Endodermal cell (in vitro differentiated cells): ENCODE data around the gene PPP1R37. TPM values are rescaled to one million over a fixed set of nuclear protein-coding genes. Genes with fewer than 3 reads are reported as not detected.

ENCODE experiments used
- DNase-seq: peaks from one replicate; pipeline ENCODE4 v3.0.0-alpha.2; 2017
- H3K27ac ChIP-seq: 2 replicates; pipeline ENCODE4 v1.5.1; 2013; ENCODE audit warnings: mild to moderate bottlenecking, low read depth, low read length, moderate library complexity
- H3K27me3 ChIP-seq: 2 replicates; pipeline ENCODE4 v1.6.1; 2013; ENCODE audit warnings: mild to moderate bottlenecking, low read length, moderate library complexity; ENCODE audit not compliant: insufficient read depth, control insufficient read depth, poor library complexity, severe bottlenecking
- H3K36me3 ChIP-seq: 2 replicates; pipeline ENCODE4 v1.7.0; 2013; ENCODE audit warnings: mild to moderate bottlenecking, low read length, moderate library complexity; ENCODE audit not compliant: control insufficient read depth, insufficient read depth
- H3K4me1 ChIP-seq: one replicate; pipeline ENCODE4 v1.7.0; 2013; ENCODE audit warnings: low read length; ENCODE audit not compliant: control insufficient read depth, insufficient read depth
- H3K4me3 ChIP-seq: 2 replicates; pipeline ENCODE4 v1.5.1; 2013; ENCODE audit warnings: mild to moderate bottlenecking, low read length, moderate library complexity
- H3K9ac ChIP-seq: 2 replicates; pipeline ENCODE4 v1.6.1; 2013; ENCODE audit warnings: mild to moderate bottlenecking, low read length, moderate library complexity; ENCODE audit not compliant: poor library complexity, severe bottlenecking; ENCODE audit errors: extremely low read depth
- H3K9me3 ChIP-seq: 2 replicates; pipeline ENCODE4 v1.6.1; 2013; ENCODE audit warnings: mild to moderate bottlenecking, low read length, moderate library complexity; ENCODE audit not compliant: control insufficient read depth
- H3K27ac Mint-ChIP-seq: 2 replicates; pipeline ENCODE4 v1.8.0; 2020; ENCODE audit warnings: mixed read lengths
- H3K27me3 Mint-ChIP-seq: 2 replicates; pipeline ENCODE4 v1.8.0; 2021; ENCODE audit warnings: mild to moderate bottlenecking, mixed read lengths; ENCODE audit not compliant: insufficient read depth
- H3K36me3 Mint-ChIP-seq: 2 replicates; pipeline ENCODE4 v1.8.0; 2020; ENCODE audit warnings: low read depth, mixed read lengths
- H3K4me1 Mint-ChIP-seq: 2 replicates; pipeline ENCODE4 v1.8.0; 2020; ENCODE audit warnings: mixed read lengths
- H3K4me3 Mint-ChIP-seq: 2 replicates; pipeline ENCODE4 v1.8.0; 2020; ENCODE audit warnings: mild to moderate bottlenecking, moderate library complexity, mixed read lengths
- H3K9me3 Mint-ChIP-seq: 2 replicates; pipeline ENCODE4 v1.8.0; 2020; ENCODE audit warnings: mild to moderate bottlenecking, mixed read lengths
- CTCF ChIP-seq: fragments of 200-600 bp; sonication (generic); conservative IDR thresholded peaks from 2 replicates; pipeline ENCODE4 v1.5.0; 2021; ENCODE audit warnings: antibody characterized with exemption, mild to moderate bottlenecking
- WGBS, 2 experiments: methylation state at CpG; one replicate each; pipeline versions ENCODE4 v1.1.5 to v1.1.7; 2013; ENCODE audit warnings: missing lambda C conversion rate in 2 of 2, mixed read lengths in 1 of 2; ENCODE audit not compliant: insufficient coverage in 1 of 2, insufficient read length in 1 of 2; 5-methylcytosine and 5-hydroxymethylcytosine counted together
- total RNA-seq, 2 donors: library from RNA; stranded (reverse); fragmentation: NEBNext Ultra II Directional in 1 of 2; extraction: Animal tissue kit (Norgen Biotek cat#: 25700) in 1 of 2; gene quantifications; 2 replicates in 1 of 2; 3 replicates in 1 of 2; pipeline ENCODE4 v1.2.1, GENCODE V29; 2021

PPP1R37 gene
- total RNA-seq, 2 donors from 2014 or later: 23.6 to 32.5 TPM

GRCh38 chr19:45147835-45148676 lies 55.1 kb downstream of the PPP1R37 start:
- Histone ChIP-seq H3K9ac (no peak overlapping the region), H3K9me3 (no peaks in the 10 kb centered on the region), H3K27ac (no peak overlapping the region), H3K36me3 (peaks cover 10% of the 10 kb centered on the region), H3K4me3 (no peak overlapping the region), H3K27me3 (peaks cover 3% of the 10 kb centered on the region), H3K4me1 (no peaks in the 10 kb centered on the region)
- H3K4me1 Mint-ChIP-seq: no peaks in the 10 kb centered on the region
- TF ChIP-seq CTCF: peak; percentile 65
- H3K4me3 Mint-ChIP-seq: no peak overlapping the region
- peak; percentile 83 for DNase-seq
- H3K27ac Mint-ChIP-seq: no peak overlapping the region
- peaks cover 25% of the 10 kb centered on the region for H3K27me3 Mint-ChIP-seq
- peaks cover 19% of the 10 kb centered on the region for H3K36me3 Mint-ChIP-seq
- peaks cover 4% of the 10 kb centered on the region for H3K9me3 Mint-ChIP-seq
- WGBS, 2 experiments: 88% methylated on average over 13 to 18 of the region's 18 CpGs

- H3K4me1 Mint-ChIP-seq: peaks cover 4% of the 10 kb centered on the region
- 91 to 95% methylated on average over 7 to 9 of the region's 9 CpGs for WGBS, 2 experiments
Observed at GRCh38 chr19:45149129-45149528, 56.1 kb downstream of the PPP1R37 start.

DNA sequence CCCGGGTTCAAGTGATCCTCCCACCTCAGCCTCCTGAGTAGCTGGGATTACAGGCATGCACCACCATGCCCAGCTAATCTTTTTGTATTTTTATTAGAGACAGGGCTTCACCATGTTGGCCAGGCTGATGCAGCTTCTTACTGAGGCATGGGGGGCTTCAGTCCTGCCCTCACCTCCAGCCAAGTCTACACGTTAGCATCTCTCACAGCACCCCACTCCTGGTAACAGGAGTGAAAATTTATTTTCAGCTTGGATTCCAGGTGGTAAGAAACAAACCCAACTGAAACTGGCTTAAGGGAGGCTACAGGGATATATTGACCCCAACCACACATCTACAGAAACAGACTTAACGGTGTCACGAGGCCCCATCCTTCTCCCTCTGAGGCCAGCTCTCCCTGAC lies 57.2 kb downstream of the PPP1R37 start:
- TF ChIP-seq CTCF: no peak
- Mint-ChIP-seq H3K27ac (no peak overlapping the region), H3K36me3 (peaks cover 13% of the 10 kb centered on the region), H3K4me1 (peaks cover 8% of the 10 kb centered on the region), H3K9me3 (peaks cover 4% of the 10 kb centered on the region), H3K4me3 (no peak overlapping the region), H3K27me3 (peaks cover 44% of the 10 kb centered on the region)
- no peak overlapping the region for H3K4me3 ChIP-seq
- whole genome bisulfite sequencing, 2 experiments: 89 to 96% methylated on average over 3 of the region's 4 CpGs
- H3K36me3 ChIP-seq: peaks cover 8% of the 10 kb centered on the region
- peaks cover 6% of the 10 kb centered on the region for H3K4me1 ChIP-seq
- H3K9me3 ChIP-seq: no peaks in the 10 kb centered on the region
- DNase-seq: no peak
- no peak overlapping the region for H3K9ac ChIP-seq
- H3K27ac ChIP-seq: no peak overlapping the region
- peaks cover 3% of the 10 kb centered on the region for H3K27me3 ChIP-seq

More at GRCh38 chr19:45149129-45149528, 56.1 kb downstream of the PPP1R37 start:
- H3K9ac ChIP-seq: no peak overlapping the region
- Mint-ChIP-seq H3K4me3 (no peak overlapping the region), H3K9me3 (peaks cover 4% of the 10 kb centered on the region), H3K27me3 (peaks cover 34% of the 10 kb centered on the region), H3K36me3 (peaks cover 13% of the 10 kb centered on the region), H3K27ac (no peak overlapping the region)
- peaks cover 1% of the 10 kb centered on the region for H3K4me1 ChIP-seq
- peaks cover 3% of the 10 kb centered on the region for H3K27me3 ChIP-seq
- TF ChIP-seq CTCF: no peak
- no peak overlapping the region for H3K4me3 ChIP-seq
- H3K36me3 ChIP-seq: peaks cover 8% of the 10 kb centered on the region
- DNase-seq: no peak
- no peak overlapping the region for H3K27ac ChIP-seq
- no peaks in the 10 kb centered on the region for H3K9me3 ChIP-seq
